Measurements from ENCODE around the gene HIVEP1. TPM values are rescaled to one million over a fixed set of nuclear protein-coding genes. Genes with fewer than 3 reads are reported as not detected.

HIVEP1 gene
- total RNA-seq, 1 donor from 2014 or later: 25.7 TPM

DNA sequence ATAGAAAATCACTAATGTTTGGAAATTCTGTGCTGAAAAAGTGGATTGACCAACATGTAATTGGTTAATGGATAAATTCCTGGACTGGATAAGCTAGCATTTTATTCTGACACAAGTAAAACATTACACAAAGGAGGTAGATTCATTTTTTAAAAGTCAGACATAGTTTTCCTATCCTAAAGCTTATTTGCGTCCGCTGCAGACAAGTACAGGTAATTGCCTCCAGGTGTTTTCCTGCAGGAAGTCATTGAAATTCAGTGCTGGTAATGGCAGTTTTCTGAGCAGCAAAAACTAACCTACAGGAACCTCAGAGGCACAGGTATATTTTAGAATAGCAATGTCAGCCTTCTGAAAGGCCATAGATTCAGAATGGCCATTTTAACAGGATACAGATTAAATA, 20.0 kb upstream of the HIVEP1 start:
- intact Hi-C loops (cut with DNase I): no loop called here
- Histone ChIP-seq H3K36me3 (no peaks in the 10 kb centered on the region), H3K27me3 (no peaks in the 10 kb centered on the region)

DNA sequence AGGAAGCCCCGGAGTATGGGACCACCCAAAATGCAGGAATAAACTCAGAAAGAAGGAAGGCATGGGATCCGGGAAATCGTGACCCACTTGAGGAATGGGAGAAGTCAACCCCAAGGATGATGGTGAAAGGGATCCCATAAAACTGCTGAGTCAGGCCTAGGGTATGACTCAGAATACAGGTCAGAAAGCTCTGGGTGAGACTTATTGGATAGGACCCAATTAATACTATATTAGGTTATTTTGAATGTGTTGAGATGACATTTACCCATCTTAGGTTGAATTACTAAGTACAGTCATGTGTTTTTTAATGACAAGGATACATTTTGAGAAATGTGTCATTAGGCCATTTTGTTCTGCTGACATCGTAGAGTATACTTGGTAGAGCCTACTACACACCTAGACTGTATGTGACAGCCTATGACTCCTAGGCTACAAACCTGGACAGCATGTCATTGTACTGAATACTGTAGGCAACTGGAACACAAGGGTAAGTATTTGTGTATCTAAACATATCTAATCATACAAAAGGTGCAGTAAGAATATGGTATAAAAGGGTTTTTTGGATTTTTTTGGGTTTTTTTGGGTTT, 17.1 kb upstream of the HIVEP1 start:
- Histone ChIP-seq H3K27ac (no peak overlapping the region), H3K36me3 (no peaks in the 10 kb centered on the region), H3K27me3 (no peaks in the 10 kb centered on the region), H3K4me1 (no peaks in the 10 kb centered on the region), H3K9me3 (no peaks in the 10 kb centered on the region), H3K4me3 (no peak overlapping the region)
- DNase-seq (no peak), ATAC-seq (no peak)
- TF ChIP-seq, protein P1, sequence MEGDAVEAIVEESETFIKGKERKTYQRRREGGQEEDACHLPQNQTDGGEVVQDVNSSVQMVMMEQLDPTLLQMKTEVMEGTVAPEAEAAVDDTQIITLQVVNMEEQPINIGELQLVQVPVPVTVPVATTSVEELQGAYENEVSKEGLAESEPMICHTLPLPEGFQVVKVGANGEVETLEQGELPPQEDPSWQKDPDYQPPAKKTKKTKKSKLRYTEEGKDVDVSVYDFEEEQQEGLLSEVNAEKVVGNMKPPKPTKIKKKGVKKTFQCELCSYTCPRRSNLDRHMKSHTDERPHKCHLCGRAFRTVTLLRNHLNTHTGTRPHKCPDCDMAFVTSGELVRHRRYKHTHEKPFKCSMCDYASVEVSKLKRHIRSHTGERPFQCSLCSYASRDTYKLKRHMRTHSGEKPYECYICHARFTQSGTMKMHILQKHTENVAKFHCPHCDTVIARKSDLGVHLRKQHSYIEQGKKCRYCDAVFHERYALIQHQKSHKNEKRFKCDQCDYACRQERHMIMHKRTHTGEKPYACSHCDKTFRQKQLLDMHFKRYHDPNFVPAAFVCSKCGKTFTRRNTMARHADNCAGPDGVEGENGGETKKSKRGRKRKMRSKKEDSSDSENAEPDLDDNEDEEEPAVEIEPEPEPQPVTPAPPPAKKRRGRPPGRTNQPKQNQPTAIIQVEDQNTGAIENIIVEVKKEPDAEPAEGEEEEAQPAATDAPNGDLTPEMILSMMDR (IDR thresholded peaks at IDR 0.05): no peak
- intact Hi-C loops (cut with DNase I): no loop called here

More for the DNA sequence above, 20.0 kb upstream of the HIVEP1 start:
- ATAC-seq (no peak), DNase-seq (no peak)
- H3K4me3 ChIP-seq: no peak overlapping the region
- TF ChIP-seq, protein P1 (IDR thresholded peaks at IDR 0.05): no peak
- no peaks in the 10 kb centered on the region for H3K9me3 ChIP-seq
- H3K27ac ChIP-seq: no peak overlapping the region
- H3K4me1 ChIP-seq: no peaks in the 10 kb centered on the region

DNA sequence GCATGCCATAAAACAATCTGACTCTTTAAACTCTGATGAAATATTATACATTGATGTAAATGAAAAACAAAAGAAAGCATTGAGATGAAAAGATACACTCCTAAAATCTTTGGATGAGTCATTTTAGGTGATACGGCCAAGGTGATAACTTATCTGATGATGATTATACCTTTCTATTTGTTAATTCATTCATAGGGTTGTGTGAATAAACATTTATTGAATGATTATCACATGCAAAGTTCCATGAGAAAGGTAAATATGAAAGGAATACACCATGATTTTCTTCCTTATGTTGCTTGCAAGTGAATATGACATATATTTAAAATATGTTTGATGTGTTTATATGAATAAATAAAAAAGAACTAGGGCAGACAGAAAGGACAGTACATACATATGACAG, 15.4 kb upstream of the HIVEP1 start:
- DNase-seq (no peak), ATAC-seq (no peak)
- intact Hi-C loops (cut with DNase I): no loop called here
- Histone ChIP-seq H3K4me3 (no peak overlapping the region), H3K9me3 (no peaks in the 10 kb centered on the region), H3K36me3 (no peaks in the 10 kb centered on the region), H3K27ac (no peak overlapping the region), H3K4me1 (no peaks in the 10 kb centered on the region), H3K27me3 (no peaks in the 10 kb centered on the region)
- TF ChIP-seq, protein P1 (IDR thresholded peaks at IDR 0.05): no peak

DNA sequence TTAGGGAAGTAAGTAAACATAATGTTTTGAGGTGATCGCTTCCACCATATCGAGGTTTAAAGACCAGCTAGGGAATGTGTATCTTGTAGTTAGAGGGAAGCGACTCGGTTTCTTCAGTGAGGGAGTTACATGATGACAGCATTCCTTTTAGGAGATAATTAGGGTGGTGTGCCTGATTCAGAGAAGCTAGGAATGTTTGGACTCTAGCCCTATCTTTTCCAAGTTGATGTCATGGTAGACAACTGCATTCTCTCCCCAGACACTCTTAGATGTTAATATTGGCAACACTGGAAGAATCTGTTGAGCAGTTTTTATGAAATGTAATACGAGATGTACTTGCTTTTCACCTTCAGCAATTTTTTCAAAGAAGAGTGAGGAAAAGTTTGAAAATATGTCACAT, 12.9 kb upstream of the HIVEP1 start:
- no peaks in the 10 kb centered on the region for H3K4me1 ChIP-seq
- ATAC-seq (peak; percentile 36), DNase-seq (no peak)
- no peaks in the 10 kb centered on the region for H3K36me3 ChIP-seq
- H3K9me3 ChIP-seq: no peaks in the 10 kb centered on the region
- intact Hi-C loops (cut with DNase I): no loop called here
- no peaks in the 10 kb centered on the region for H3K27me3 ChIP-seq
- no peak overlapping the region for H3K27ac ChIP-seq
- H3K4me3 ChIP-seq: no peak overlapping the region
- TF ChIP-seq, protein P1 (IDR thresholded peaks at IDR 0.05): no peak

DNA sequence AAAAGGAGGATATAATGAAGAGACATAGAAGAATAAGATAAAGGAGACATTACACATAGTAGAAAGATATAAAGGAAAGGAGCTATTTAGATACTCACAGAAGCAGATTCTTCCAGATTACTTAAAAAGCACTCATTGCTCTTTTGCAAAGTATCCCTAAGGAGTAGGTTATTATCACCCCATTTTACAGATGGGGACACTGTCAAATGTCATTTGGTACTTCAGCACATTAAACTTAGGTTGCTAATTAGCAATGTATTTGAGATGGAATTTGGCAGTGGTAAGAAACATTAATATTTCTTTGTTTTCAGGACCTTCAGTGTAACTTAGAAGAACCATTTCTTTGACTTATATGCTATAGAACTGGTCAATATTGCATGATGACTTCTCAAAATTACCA, 11.9 kb upstream of the HIVEP1 start:
- TF ChIP-seq, protein P1 (IDR thresholded peaks at IDR 0.05): no peak
- H3K4me1 ChIP-seq: no peaks in the 10 kb centered on the region
- H3K9me3 ChIP-seq: no peaks in the 10 kb centered on the region
- H3K27me3 ChIP-seq: no peaks in the 10 kb centered on the region
- no peak overlapping the region for H3K4me3 ChIP-seq
- H3K36me3 ChIP-seq: no peaks in the 10 kb centered on the region
- DNase-seq (no peak), ATAC-seq (no peak)
- intact Hi-C loops (cut with DNase I): no loop called here
- no peak overlapping the region for H3K27ac ChIP-seq

All from upper lobe of right lung (tissue), 1 donor.